Measurements from ENCODE around the gene TM4SF1. TPM values are rescaled to one million over a fixed set of nuclear protein-coding genes. Genes with fewer than 3 reads are reported as not detected.

Gene TM4SF1
- total and polyA plus RNA-seq, 2 donors from 2014 or later, result 101 to 173 TPM

DNA sequence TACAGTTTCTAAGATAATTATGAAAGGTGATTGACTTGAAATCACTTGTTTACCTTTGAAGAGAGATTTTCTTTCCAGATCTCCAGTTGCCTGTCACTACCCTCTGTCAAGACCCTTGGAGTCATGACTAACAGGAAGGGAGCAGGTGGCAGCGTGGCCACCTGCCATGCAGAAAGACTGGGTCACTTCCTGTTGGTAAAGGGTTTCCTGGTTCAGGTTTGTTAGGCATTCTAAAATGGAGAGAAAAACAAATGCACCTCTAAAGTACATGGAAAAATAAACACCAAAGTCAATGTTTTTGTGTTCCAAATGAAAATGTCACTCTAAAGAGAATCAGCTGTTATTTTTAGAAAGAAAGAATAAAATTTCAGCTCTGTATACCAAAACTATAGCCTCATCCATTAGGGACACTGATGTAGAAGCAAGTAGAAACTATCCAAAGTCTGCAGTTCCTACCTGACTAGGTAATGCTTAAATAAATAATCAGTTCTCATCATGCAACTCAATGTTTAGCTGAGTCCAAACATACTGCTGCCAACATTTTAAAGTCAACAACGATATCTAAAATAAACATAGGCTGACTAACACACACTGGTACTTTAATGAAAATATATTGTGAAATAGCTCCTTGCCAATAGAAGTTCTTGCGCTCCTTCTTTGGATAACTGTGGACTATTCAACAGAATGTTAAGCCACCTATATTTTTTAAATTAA, 23.9 kb upstream of the TM4SF1 start:
- TF ChIP-seq, protein P1, sequence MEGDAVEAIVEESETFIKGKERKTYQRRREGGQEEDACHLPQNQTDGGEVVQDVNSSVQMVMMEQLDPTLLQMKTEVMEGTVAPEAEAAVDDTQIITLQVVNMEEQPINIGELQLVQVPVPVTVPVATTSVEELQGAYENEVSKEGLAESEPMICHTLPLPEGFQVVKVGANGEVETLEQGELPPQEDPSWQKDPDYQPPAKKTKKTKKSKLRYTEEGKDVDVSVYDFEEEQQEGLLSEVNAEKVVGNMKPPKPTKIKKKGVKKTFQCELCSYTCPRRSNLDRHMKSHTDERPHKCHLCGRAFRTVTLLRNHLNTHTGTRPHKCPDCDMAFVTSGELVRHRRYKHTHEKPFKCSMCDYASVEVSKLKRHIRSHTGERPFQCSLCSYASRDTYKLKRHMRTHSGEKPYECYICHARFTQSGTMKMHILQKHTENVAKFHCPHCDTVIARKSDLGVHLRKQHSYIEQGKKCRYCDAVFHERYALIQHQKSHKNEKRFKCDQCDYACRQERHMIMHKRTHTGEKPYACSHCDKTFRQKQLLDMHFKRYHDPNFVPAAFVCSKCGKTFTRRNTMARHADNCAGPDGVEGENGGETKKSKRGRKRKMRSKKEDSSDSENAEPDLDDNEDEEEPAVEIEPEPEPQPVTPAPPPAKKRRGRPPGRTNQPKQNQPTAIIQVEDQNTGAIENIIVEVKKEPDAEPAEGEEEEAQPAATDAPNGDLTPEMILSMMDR (IDR thresholded peaks at IDR 0.05; ENCODE audit: borderline replicate concordance, extremely low read depth, insufficient read depth), result no peak
- H3K4me3 ChIP-seq (ENCODE audit: low read length in 3 of 3), result no peak overlapping the region
- FAIRE-seq, result no peak
- no peaks in the 10 kb centered on the region for H3K27me3 ChIP-seq (ENCODE audit: control insufficient read depth, insufficient read depth, low read length)
- H3K27ac ChIP-seq (ENCODE audit: low read depth in 2 of 2, low read length in 2 of 2), result no peak overlapping the region
- no peaks in the 10 kb centered on the region for H3K36me3 ChIP-seq (ENCODE audit: control insufficient read depth in 2 of 3, insufficient read depth in 3 of 3, low read length in 3 of 3)
- H3K9ac ChIP-seq (ENCODE audit: low read length in 3 of 3), result no peak overlapping the region
- H3K4me1 ChIP-seq (ENCODE audit: control insufficient read depth in 2 of 3, insufficient read depth in 2 of 3, low read depth in 1 of 3, low read length in 3 of 3), result no peaks in the 10 kb centered on the region
- H3K9me3 ChIP-seq (ENCODE audit: control insufficient read depth in 2 of 3, insufficient read depth in 1 of 3, low read length in 3 of 3), result no peaks in the 10 kb centered on the region
- DNase-seq, result no peak
- intact Hi-C loops (cut with DNase I), result no loop called here

DNA sequence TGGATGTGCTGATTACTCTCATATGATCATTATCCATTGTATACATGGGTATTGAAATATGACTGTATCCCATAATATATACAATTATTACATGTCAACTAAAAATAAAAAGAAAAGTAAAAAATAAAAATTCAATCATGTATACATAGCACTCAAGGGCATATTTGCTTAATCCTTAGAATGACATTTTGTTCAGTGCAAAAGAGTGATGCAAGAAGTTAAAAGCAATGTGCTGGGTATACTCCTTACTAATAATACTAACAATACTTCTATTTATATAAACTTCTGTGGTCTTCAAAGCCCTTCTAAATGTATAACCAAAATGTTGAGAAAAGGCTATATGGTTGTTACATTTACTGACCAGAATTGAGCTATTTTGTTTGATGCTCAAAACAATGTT, 23.2 kb upstream of the TM4SF1 start:
- intact Hi-C loops (cut with DNase I), result no loop called here
- no peak overlapping the region for H3K9ac ChIP-seq (ENCODE audit: low read length in 3 of 3)
- no peaks in the 10 kb centered on the region for H3K27me3 ChIP-seq (ENCODE audit: control insufficient read depth, insufficient read depth, low read length)
- H3K4me1 ChIP-seq (ENCODE audit: control insufficient read depth in 2 of 3, insufficient read depth in 2 of 3, low read depth in 1 of 3, low read length in 3 of 3), result no peaks in the 10 kb centered on the region
- DNase-seq (no peak), FAIRE-seq (no peak)
- H3K4me3 ChIP-seq (ENCODE audit: low read length in 3 of 3), result no peak overlapping the region
- H3K9me3 ChIP-seq (ENCODE audit: control insufficient read depth in 2 of 3, insufficient read depth in 1 of 3, low read length in 3 of 3), result no peaks in the 10 kb centered on the region
- no peak overlapping the region for H3K27ac ChIP-seq (ENCODE audit: low read depth in 2 of 2, low read length in 2 of 2)
- TF ChIP-seq, protein P1 (IDR thresholded peaks at IDR 0.05; ENCODE audit: borderline replicate concordance, extremely low read depth, insufficient read depth), result no peak
- no peaks in the 10 kb centered on the region for H3K36me3 ChIP-seq (ENCODE audit: control insufficient read depth in 2 of 3, insufficient read depth in 3 of 3, low read length in 3 of 3)

DNA sequence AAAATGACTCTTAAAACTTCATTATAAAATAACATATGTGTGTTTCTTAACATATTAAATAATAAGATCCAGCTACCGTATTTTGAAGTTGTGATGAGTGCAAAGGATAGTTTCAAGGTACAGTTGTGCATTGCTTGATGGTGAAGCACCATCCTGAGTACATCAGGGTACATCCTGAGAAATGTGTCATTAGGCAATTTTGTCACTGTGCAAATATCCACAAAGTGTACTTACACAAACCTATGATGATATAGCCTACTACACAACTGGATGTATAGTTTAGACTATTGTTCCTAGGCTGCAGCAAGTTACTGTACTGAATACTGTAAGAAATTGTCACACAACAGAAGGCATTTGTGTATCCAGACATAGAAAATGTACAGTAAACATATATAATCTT, 20.8 kb upstream of the TM4SF1 start:
- DNase-seq (no peak), FAIRE-seq (no peak)
- H3K9ac ChIP-seq (ENCODE audit: low read length in 3 of 3), result no peak overlapping the region
- no peak overlapping the region for H3K27ac ChIP-seq (ENCODE audit: low read depth in 2 of 2, low read length in 2 of 2)
- peaks cover 0 to 5% (median 0%) of the 10 kb centered on the region in 3 donors for H3K4me1 ChIP-seq (ENCODE audit: control insufficient read depth in 2 of 3, insufficient read depth in 2 of 3, low read depth in 1 of 3, low read length in 3 of 3)
- H3K4me3 ChIP-seq (ENCODE audit: low read length in 3 of 3), result no peak overlapping the region
- intact Hi-C loops (cut with DNase I), result loop anchor here (10.0 kb wide), 1 partner anchor 77 kb away; the partner anchor contains the start of gene TM4SF4
- no peaks in the 10 kb centered on the region for H3K36me3 ChIP-seq (ENCODE audit: control insufficient read depth in 2 of 3, insufficient read depth in 3 of 3, low read length in 3 of 3)
- no peaks in the 10 kb centered on the region for H3K27me3 ChIP-seq (ENCODE audit: control insufficient read depth, insufficient read depth, low read length)
- TF ChIP-seq, protein P1 (IDR thresholded peaks at IDR 0.05; ENCODE audit: borderline replicate concordance, extremely low read depth, insufficient read depth), result no peak
- H3K9me3 ChIP-seq (ENCODE audit: control insufficient read depth in 2 of 3, insufficient read depth in 1 of 3, low read length in 3 of 3), result no peaks in the 10 kb centered on the region
